KMS-11 (cell line): ENCODE data around the gene GRAMD2A.

ENCODE experiments used
- H2AFZ ChIP-seq: fragments of 200-600 bp; sonication (generic); 2 replicates; pipeline ENCODE4 v1.6.1; 2016; ENCODE audit warnings: antibody characterized with exemption, mixed run types, low read depth
- H3K27ac ChIP-seq: fragments of 200-600 bp; sonication (generic); 2 replicates; pipeline ENCODE4 v1.6.1; 2016; ENCODE audit warnings: mild to moderate bottlenecking, mixed run types
- H3K27me3 ChIP-seq: fragments of 200-600 bp; sonication (generic); 2 replicates; pipeline ENCODE4 v1.6.1; 2017; ENCODE audit warnings: mild to moderate bottlenecking, low read depth, mixed run types, moderate library complexity; ENCODE audit not compliant: insufficient read depth
- H3K36me3 ChIP-seq: fragments of 200-600 bp; sonication (generic); 2 replicates; pipeline ENCODE4 v1.6.1; 2017; ENCODE audit warnings: mild to moderate bottlenecking, mixed run types; ENCODE audit not compliant: insufficient read depth
- H3K4me1 ChIP-seq: fragments of 200-600 bp; sonication (generic); 2 replicates; pipeline ENCODE4 v1.6.1; 2016; ENCODE audit warnings: mild to moderate bottlenecking, low read depth, mixed run types; ENCODE audit not compliant: poor library complexity, severe bottlenecking
- H3K4me2 ChIP-seq: fragments of 200-600 bp; sonication (generic); 2 replicates; pipeline ENCODE4 v1.7.0; 2016; ENCODE audit warnings: mild to moderate bottlenecking, mixed run types
- H3K4me3 ChIP-seq: fragments of 200-600 bp; sonication (generic); IDR thresholded peaks from 2 replicates; pipeline ENCODE4 v1.6.1; 2017; ENCODE audit warnings: low read depth, low read length, mixed read lengths; ENCODE audit not compliant: insufficient read depth
- H3K79me2 ChIP-seq: fragments of 200-600 bp; sonication (generic); 2 replicates; pipeline ENCODE4 v1.6.1; 2016; ENCODE audit warnings: low read depth, mixed run types; ENCODE audit not compliant: insufficient read depth
- H3K9ac ChIP-seq: fragments of 200-600 bp; sonication (generic); 2 replicates; pipeline ENCODE4 v1.6.1; 2016; ENCODE audit warnings: mild to moderate bottlenecking, mixed run types
- H4K20me1 ChIP-seq: fragments of 200-600 bp; sonication (generic); 2 replicates; pipeline ENCODE4 v1.6.1; 2016; ENCODE audit warnings: mild to moderate bottlenecking, mixed run types; ENCODE audit not compliant: insufficient read depth
- TF ChIP-seq, protein P1 (sequence below): fragments of 200-600 bp; sonication (generic); conservative IDR thresholded peaks from 2 replicates; pipeline ENCODE4 v1.6.1; 2017; ENCODE audit warnings: low read depth, mild to moderate bottlenecking, antibody characterized with exemption, low read length, moderate library complexity, mixed read lengths

Gene GRAMD2A

DNA sequence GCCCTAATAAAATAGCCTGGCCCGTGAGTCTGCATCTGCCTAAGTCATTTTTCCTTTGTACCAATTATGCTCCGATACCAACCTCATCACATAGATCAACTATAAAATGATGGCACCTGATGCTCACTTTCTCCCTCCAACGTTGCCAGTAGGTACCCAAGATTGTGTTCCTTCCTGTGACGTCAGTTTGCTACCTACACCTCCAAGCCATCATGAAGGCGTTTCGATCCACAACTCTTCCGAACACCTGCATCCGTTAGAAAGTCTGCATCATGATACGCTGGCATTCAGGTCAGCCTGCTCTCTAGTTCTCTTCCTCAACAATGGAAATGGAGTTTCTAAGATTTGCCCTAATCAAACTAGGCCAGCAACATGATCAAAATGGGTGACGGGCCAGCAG, 25.7 kb upstream of the GRAMD2A start:
- Histone ChIP-seq H3K27ac (no peak overlapping the region; the same call in 1 of the 2 replicates), H3K36me3 (peaks cover 26% of the 10 kb centered on the region), H3K4me2 (no peak overlapping the region), H3K4me3 (no peak overlapping the region), H3K9ac (no peak overlapping the region), H3K27me3 (no peaks in the 10 kb centered on the region), H3K4me1 (peaks cover 93% of the 10 kb centered on the region), H2AFZ (no peak overlapping the region), H4K20me1 (peaks cover 74% of the 10 kb centered on the region), H3K79me2 (peaks cover 99% of the 10 kb centered on the region)
- TF ChIP-seq, protein P1, sequence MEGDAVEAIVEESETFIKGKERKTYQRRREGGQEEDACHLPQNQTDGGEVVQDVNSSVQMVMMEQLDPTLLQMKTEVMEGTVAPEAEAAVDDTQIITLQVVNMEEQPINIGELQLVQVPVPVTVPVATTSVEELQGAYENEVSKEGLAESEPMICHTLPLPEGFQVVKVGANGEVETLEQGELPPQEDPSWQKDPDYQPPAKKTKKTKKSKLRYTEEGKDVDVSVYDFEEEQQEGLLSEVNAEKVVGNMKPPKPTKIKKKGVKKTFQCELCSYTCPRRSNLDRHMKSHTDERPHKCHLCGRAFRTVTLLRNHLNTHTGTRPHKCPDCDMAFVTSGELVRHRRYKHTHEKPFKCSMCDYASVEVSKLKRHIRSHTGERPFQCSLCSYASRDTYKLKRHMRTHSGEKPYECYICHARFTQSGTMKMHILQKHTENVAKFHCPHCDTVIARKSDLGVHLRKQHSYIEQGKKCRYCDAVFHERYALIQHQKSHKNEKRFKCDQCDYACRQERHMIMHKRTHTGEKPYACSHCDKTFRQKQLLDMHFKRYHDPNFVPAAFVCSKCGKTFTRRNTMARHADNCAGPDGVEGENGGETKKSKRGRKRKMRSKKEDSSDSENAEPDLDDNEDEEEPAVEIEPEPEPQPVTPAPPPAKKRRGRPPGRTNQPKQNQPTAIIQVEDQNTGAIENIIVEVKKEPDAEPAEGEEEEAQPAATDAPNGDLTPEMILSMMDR = no peak

DNA sequence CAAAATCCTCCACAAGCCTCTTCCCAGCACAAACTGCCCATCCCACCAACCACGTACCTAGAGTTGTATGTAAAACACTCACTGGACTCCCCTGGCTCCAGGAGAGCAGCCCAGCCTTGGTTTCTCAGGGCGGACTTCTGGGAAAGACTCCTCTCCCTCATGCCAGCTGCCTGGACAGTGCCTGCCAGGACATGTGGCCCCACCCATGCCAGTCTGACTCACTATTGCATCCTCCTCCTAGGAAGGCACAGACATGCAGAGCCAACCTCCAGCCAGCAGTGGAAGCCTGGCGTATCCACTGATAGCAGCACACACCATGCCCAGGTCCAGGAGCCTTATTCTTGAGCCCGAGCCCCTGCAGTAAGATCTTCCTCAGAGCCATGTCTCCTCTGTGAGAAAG, 24.8 kb upstream of the GRAMD2A start:
- H2AFZ ChIP-seq = no peak overlapping the region
- no peaks in the 10 kb centered on the region for H3K27me3 ChIP-seq
- no peak overlapping the region for H3K27ac ChIP-seq
- H4K20me1 ChIP-seq = peaks cover 80% of the 10 kb centered on the region
- H3K4me2 ChIP-seq = no peak overlapping the region
- peaks cover 99% of the 10 kb centered on the region for H3K79me2 ChIP-seq
- H3K4me3 ChIP-seq = no peak overlapping the region
- peaks cover 30% of the 10 kb centered on the region for H3K36me3 ChIP-seq
- peaks cover 95% of the 10 kb centered on the region for H3K4me1 ChIP-seq
- H3K9ac ChIP-seq = no peak overlapping the region
- TF ChIP-seq, protein P1 = no peak

DNA sequence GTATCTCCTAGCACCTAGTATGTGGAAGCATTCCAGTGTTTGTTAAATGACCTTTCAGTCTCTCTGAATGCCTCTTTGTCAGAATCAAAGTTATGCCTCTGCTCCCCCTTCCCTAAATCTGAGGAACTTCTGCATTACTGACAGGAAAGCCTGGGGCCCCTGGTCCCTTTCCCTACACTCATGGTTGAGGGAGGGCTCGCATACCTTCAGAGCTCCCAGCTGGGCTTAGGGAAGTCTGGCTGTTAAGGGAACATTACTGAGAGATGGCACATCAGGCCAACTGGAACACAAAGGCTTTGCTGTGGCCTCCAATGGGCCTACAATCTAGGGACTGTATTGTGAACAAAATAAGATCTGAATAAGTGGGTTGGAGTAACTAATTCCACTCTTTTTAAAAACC, 23.1 kb upstream of the GRAMD2A start:
- Histone ChIP-seq H3K4me3 (no peak overlapping the region), H3K27me3 (no peaks in the 10 kb centered on the region), H2AFZ (no peak overlapping the region), H4K20me1 (peaks cover 73% of the 10 kb centered on the region), H3K4me2 (no peak overlapping the region), H3K79me2 (peaks cover 97% of the 10 kb centered on the region), H3K4me1 (peaks cover 81% of the 10 kb centered on the region), H3K27ac (no peak overlapping the region), H3K9ac (no peak overlapping the region), H3K36me3 (peaks cover 37% of the 10 kb centered on the region)
- TF ChIP-seq, protein P1 = no peak

DNA sequence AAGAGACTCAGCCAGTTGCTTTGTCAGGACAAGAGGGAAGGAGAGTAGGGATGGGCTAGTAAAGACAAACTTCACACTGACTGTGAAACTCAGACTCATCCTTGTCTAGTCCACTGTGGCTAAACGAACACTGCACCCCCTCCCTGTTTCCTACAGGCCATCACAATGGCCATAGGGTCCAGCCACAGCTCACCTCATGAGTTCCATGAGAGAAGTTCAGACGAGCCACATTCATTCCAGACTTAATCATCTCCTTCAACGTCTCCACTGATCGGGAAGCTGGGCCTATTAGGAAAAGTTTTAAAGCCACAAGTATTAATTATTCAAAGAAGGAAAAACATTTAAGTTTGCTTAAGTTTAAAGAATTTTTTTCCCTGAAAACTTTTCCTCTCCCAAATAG, 19.6 kb upstream of the GRAMD2A start:
- Histone ChIP-seq H3K9ac (no peak overlapping the region), H3K27ac (no peak overlapping the region), H3K27me3 (no peaks in the 10 kb centered on the region), H2AFZ (no peak overlapping the region), H3K36me3 (peaks cover 46% of the 10 kb centered on the region), H3K79me2 (peaks cover 88% of the 10 kb centered on the region), H3K4me2 (no peak overlapping the region), H3K4me3 (no peak overlapping the region), H3K4me1 (peaks cover 50% of the 10 kb centered on the region), H4K20me1 (peaks cover 47% of the 10 kb centered on the region)
- TF ChIP-seq, protein P1 = no peak
